WTC11 (cell line): ENCODE results near the gene ZNF786. TPM values are rescaled to one million over a fixed set of nuclear protein-coding genes. Genes with fewer than 3 reads are reported as not detected.

ENCODE experiments used
- AFF4 ChIP-seq: sonication (generic); formaldehyde crosslinking; IDR thresholded peaks from 2 replicates; pipeline ENCODE4 v1.8.1; 2023; ENCODE audit warnings: mild to moderate bottlenecking, missing genetic modification reagents, borderline replicate concordance
- ELF4 ChIP-seq: sonication (generic); formaldehyde crosslinking; IDR thresholded peaks from 2 replicates; pipeline ENCODE4 v1.8.1; 2022; ENCODE audit warnings: low read depth, mild to moderate bottlenecking, moderate library complexity, missing genetic modification reagents
- GABPB1 ChIP-seq: sonication (generic); formaldehyde crosslinking; IDR thresholded peaks from 2 replicates; pipeline ENCODE4 v1.8.1; 2023; ENCODE audit warnings: mild to moderate bottlenecking, missing genetic modification reagents
- GRHL2 ChIP-seq: fragments of 250-450 bp; sonication (Bioruptor Pico); IDR thresholded peaks from 2 replicates; pipeline ENCODE4 v1.8.0; 2022; ENCODE audit warnings: mild to moderate bottlenecking, moderate library complexity; ENCODE audit not compliant: insufficient replicate concordance, severe bottlenecking
- GTF2I ChIP-seq: fragments of 250-450 bp; sonication (Bioruptor Pico); conservative IDR thresholded peaks from 2 replicates; pipeline ENCODE4 v1.4.0; 2021; ENCODE audit warnings: mild to moderate bottlenecking
- JAZF1 ChIP-seq: fragments of 250-450 bp; sonication (Bioruptor Pico); IDR thresholded peaks from 2 replicates; pipeline ENCODE4 v1.9.0; 2021; ENCODE audit warnings: moderate library complexity, mild to moderate bottlenecking, inconsistent platforms
- MXD4 ChIP-seq: fragments of 250-450 bp; sonication (Bioruptor Pico); IDR thresholded peaks from 2 replicates; pipeline ENCODE4 v1.8.0; 2021; ENCODE audit warnings: mild to moderate bottlenecking, moderate library complexity, borderline replicate concordance
- RELA ChIP-seq: sonication (generic); formaldehyde crosslinking; IDR thresholded peaks from 2 replicates; pipeline ENCODE4 v1.8.1; 2022; ENCODE audit warnings: missing genetic modification reagents, mild to moderate bottlenecking, borderline replicate concordance
- SOX15 ChIP-seq: fragments of 250-450 bp; sonication (Bioruptor Pico); IDR thresholded peaks from 2 replicates; pipeline ENCODE4 v1.9.0; 2021; ENCODE audit warnings: mild to moderate bottlenecking
- TCF7 ChIP-seq: sonication (generic); formaldehyde crosslinking; IDR thresholded peaks from 2 replicates; pipeline ENCODE4 v1.8.0; 2022; ENCODE audit warnings: mild to moderate bottlenecking, low read depth, missing genetic modification reagents, moderate library complexity
- ZBTB43 ChIP-seq: sonication (generic); formaldehyde crosslinking; IDR thresholded peaks from 2 replicates; pipeline ENCODE4 v1.8.1; 2023; ENCODE audit warnings: mild to moderate bottlenecking, missing genetic modification reagents
- ZNF138 ChIP-seq: sonication (generic); formaldehyde crosslinking; conservative IDR thresholded peaks from 2 replicates; pipeline ENCODE4 v1.8.1; 2022; ENCODE audit warnings: mild to moderate bottlenecking, moderate library complexity, missing genetic modification reagents
- ZNF219 ChIP-seq: sonication (generic); formaldehyde crosslinking; IDR thresholded peaks from 2 replicates; pipeline ENCODE4 v1.8.0; 2023; ENCODE audit warnings: missing genetic modification reagents, mild to moderate bottlenecking, borderline replicate concordance
- ZNF232 ChIP-seq: sonication (generic); formaldehyde crosslinking; IDR thresholded peaks from 2 replicates; pipeline ENCODE4 v1.8.0; 2022; ENCODE audit warnings: mild to moderate bottlenecking, missing genetic modification reagents
- ZNF281 ChIP-seq: sonication (generic); formaldehyde crosslinking; IDR thresholded peaks from 2 replicates; pipeline ENCODE4 v1.8.0; 2023; ENCODE audit warnings: mild to moderate bottlenecking, missing genetic modification reagents
- ZNF396 ChIP-seq: fragments of 250-450 bp; sonication (Bioruptor Pico); IDR thresholded peaks from 2 replicates; pipeline ENCODE4 v1.8.0; 2021; ENCODE audit warnings: mild to moderate bottlenecking, moderate library complexity, borderline replicate concordance
- total RNA-seq: library from RNA; stranded (reverse); gene quantifications from 3 replicates; pipeline ENCODE4 v1.2.3, GENCODE V29; 2021
- TF ChIP-seq, protein P1 (sequence below): fragments of 200-600 bp; IDR thresholded peaks from 2 replicates; pipeline ENCODE4 v1.8.0; 2022; ENCODE audit warnings: antibody characterized with exemption
- TF ChIP-seq, protein P2 (sequence below): fragments of 250-450 bp; sonication (Bioruptor Pico); IDR thresholded peaks from 2 replicates; pipeline ENCODE4 v2.1.2; 2022; ENCODE audit warnings: mild to moderate bottlenecking, moderate library complexity
- TF ChIP-seq, protein P3 (sequence below): sonication (generic); formaldehyde crosslinking; IDR thresholded peaks from 2 replicates; pipeline ENCODE4 v1.8.1; 2022; ENCODE audit warnings: mild to moderate bottlenecking, moderate library complexity, missing genetic modification reagents
- TF ChIP-seq, protein P4 (sequence below): sonication (generic); formaldehyde crosslinking; IDR thresholded peaks from 2 replicates; pipeline ENCODE4 v1.8.1; 2022; ENCODE audit warnings: mild to moderate bottlenecking, missing genetic modification reagents, moderate library complexity, borderline replicate concordance
- TF ChIP-seq, protein P5 (sequence below): fragments of 250-450 bp; sonication (Bioruptor Pico); IDR thresholded peaks from 2 replicates; pipeline ENCODE4 v1.8.0; 2021; ENCODE audit warnings: mild to moderate bottlenecking
- TF ChIP-seq, protein P6 (sequence below): sonication (generic); formaldehyde crosslinking; IDR thresholded peaks from 2 replicates; pipeline ENCODE4 v1.8.0; 2022; ENCODE audit warnings: mild to moderate bottlenecking, missing genetic modification reagents

The ZNF786 gene
- total RNA-seq, 1 experiment from 2014 or later: 11.4 TPM

DNA sequence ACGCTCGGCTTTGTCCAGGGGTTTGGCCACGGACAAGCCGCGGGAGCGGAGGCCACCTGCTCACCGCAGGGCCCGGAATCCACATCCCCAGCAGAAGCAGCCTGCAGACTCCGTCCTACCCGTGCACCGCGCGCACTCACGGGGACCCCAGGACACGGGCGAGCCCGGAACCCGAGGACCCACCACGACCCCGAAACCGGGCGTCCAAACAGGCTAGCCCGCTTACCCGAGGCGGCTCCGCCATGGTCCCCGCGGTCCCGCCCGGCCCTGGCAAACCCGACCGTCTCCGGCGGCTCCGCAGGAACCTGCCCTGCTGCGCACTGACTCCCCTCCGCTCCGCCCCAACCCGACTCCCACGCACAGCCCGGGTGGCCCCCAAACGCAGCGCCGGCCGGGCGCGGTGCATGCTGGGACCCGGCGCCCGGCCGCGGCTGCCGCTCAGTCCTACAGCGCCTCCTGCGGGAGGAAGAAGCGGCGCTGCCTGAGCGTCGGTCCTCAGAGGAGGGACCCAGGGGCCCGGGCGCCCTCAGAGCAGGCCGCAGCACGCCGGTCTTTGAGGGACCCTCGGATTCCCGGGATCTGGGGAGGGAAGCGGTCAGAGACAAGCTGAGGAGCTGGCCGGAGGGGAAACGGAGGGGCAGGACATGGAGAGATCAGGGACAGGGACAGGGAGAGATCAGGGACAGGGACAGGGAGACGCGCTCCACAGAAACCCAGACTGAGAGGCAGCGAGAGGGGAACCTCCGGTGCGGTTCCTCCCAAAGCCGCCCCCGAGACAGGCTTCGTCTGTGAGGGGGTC is at the start of gene ZNF786 (continued):
- TF ChIP-seq ZNF281 (CRISPR knock-in tag) (peak; percentile 40; the same call in 1 of the 2 replicates), SOX15 (no peak), ZNF219 (0 out of 2 replicates have a peak, but pooled peaks have one; percentile 34), ZNF232 (CRISPR knock-in tag) (no peak), ZNF396 (no peak), ELF4 (CRISPR knock-in tag) (no peak), TCF7 (no peak), ZNF138 (CRISPR knock-in tag) (peak; percentile 84), MXD4 (CRISPR knock-in tag) (no peak), ZBTB43 (peak; percentile 37; the same call in 1 of the 2 replicates), GTF2I (CRISPR knock-in tag) (no peak), GRHL2 (CRISPR knock-in tag) (no peak), GABPB1 (CRISPR knock-in tag) (peak; percentile 69), AFF4 (peak; percentile 95), JAZF1 (CRISPR knock-in tag) (no peak), RELA (no peak)
- TF ChIP-seq, protein P1, sequence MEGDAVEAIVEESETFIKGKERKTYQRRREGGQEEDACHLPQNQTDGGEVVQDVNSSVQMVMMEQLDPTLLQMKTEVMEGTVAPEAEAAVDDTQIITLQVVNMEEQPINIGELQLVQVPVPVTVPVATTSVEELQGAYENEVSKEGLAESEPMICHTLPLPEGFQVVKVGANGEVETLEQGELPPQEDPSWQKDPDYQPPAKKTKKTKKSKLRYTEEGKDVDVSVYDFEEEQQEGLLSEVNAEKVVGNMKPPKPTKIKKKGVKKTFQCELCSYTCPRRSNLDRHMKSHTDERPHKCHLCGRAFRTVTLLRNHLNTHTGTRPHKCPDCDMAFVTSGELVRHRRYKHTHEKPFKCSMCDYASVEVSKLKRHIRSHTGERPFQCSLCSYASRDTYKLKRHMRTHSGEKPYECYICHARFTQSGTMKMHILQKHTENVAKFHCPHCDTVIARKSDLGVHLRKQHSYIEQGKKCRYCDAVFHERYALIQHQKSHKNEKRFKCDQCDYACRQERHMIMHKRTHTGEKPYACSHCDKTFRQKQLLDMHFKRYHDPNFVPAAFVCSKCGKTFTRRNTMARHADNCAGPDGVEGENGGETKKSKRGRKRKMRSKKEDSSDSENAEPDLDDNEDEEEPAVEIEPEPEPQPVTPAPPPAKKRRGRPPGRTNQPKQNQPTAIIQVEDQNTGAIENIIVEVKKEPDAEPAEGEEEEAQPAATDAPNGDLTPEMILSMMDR: peak; percentile 75
- TF ChIP-seq, protein P2, sequence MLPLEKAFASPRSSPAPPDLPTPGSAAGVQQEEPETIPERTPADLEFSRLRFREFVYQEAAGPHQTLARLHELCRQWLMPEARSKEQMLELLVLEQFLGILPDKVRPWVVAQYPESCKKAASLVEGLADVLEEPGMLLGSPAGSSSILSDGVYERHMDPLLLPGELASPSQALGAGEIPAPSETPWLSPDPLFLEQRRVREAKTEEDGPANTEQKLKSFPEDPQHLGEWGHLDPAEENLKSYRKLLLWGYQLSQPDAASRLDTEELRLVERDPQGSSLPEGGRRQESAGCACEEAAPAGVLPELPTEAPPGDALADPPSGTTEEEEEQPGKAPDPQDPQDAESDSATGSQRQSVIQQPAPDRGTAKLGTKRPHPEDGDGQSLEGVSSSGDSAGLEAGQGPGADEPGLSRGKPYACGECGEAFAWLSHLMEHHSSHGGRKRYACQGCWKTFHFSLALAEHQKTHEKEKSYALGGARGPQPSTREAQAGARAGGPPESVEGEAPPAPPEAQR (CRISPR knock-in tag): no peak
- TF ChIP-seq, protein P3, sequence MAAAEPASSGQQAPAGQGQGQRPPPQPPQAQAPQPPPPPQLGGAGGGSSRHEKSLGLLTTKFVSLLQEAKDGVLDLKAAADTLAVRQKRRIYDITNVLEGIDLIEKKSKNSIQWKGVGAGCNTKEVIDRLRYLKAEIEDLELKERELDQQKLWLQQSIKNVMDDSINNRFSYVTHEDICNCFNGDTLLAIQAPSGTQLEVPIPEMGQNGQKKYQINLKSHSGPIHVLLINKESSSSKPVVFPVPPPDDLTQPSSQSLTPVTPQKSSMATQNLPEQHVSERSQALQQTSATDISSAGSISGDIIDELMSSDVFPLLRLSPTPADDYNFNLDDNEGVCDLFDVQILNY (CRISPR knock-in tag): no peak
- TF ChIP-seq, protein P4, sequence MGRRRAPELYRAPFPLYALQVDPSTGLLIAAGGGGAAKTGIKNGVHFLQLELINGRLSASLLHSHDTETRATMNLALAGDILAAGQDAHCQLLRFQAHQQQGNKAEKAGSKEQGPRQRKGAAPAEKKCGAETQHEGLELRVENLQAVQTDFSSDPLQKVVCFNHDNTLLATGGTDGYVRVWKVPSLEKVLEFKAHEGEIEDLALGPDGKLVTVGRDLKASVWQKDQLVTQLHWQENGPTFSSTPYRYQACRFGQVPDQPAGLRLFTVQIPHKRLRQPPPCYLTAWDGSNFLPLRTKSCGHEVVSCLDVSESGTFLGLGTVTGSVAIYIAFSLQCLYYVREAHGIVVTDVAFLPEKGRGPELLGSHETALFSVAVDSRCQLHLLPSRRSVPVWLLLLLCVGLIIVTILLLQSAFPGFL: no peak
- TF ChIP-seq, protein P5, sequence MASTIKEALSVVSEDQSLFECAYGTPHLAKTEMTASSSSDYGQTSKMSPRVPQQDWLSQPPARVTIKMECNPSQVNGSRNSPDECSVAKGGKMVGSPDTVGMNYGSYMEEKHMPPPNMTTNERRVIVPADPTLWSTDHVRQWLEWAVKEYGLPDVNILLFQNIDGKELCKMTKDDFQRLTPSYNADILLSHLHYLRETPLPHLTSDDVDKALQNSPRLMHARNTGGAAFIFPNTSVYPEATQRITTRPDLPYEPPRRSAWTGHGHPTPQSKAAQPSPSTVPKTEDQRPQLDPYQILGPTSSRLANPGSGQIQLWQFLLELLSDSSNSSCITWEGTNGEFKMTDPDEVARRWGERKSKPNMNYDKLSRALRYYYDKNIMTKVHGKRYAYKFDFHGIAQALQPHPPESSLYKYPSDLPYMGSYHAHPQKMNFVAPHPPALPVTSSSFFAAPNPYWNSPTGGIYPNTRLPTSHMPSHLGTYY (CRISPR knock-in tag): no peak
- TF ChIP-seq, protein P6, sequence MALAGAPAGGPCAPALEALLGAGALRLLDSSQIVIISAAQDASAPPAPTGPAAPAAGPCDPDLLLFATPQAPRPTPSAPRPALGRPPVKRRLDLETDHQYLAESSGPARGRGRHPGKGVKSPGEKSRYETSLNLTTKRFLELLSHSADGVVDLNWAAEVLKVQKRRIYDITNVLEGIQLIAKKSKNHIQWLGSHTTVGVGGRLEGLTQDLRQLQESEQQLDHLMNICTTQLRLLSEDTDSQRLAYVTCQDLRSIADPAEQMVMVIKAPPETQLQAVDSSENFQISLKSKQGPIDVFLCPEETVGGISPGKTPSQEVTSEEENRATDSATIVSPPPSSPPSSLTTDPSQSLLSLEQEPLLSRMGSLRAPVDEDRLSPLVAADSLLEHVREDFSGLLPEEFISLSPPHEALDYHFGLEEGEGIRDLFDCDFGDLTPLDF: peak; percentile 50
